Measurements from ENCODE around the gene CLDN12. TPM values are rescaled to one million over a fixed set of nuclear protein-coding genes. Genes with fewer than 3 reads are reported as not detected.
A peak's percentile ranks its signal among the peaks of the same experiment; 100 is the strongest.

Gene CLDN12
- total and polyA plus RNA-seq, 2 of the 13 experiments (the other 11 are each of a cell fraction or from before 2014, with no cell fraction given) = 44.1 to 114 TPM

DNA sequence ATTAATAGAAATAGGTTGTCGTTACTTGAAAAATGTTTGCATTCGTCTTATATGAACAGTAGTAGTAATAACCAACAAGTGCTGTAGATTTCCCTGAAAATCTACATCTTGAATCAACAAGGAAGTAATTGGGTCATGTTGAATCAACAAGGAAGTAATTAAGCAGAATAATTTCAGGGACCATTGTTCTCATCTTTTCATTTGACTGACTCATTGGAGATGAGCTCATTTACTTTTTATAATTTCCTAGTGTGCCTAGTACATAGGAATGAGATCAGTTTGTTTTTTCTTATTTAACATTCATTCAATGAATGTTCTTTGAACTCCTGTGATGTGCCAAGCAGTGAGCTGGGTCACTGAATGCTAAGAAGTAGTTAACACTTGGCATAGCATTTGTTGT lies 8.2 kb downstream of the CLDN12 start:
- in situ Hi-C loops (cut with HindIII; ENCODE audit: extremely low pct_ligation_motif_present, low pct_unique_long_range_greater_than_20kb) = loop anchor here (10.0 kb wide), 1 partner anchor 257 kb away; the partner anchor contains the start of gene STEAP1
- POLR2A ChIA-PET = no interaction called here
- TF ChIP-seq ZNF331 (CRISPR knock-in tag; IDR thresholded peaks at IDR 0.05) = no peak
- 0 out of 2 replicates have a peak, but pooled peaks have one; percentile 35 for TF ChIP-seq ELF3 (CRISPR knock-in tag; IDR thresholded peaks at IDR 0.05)
- TF ChIP-seq, protein P1, sequence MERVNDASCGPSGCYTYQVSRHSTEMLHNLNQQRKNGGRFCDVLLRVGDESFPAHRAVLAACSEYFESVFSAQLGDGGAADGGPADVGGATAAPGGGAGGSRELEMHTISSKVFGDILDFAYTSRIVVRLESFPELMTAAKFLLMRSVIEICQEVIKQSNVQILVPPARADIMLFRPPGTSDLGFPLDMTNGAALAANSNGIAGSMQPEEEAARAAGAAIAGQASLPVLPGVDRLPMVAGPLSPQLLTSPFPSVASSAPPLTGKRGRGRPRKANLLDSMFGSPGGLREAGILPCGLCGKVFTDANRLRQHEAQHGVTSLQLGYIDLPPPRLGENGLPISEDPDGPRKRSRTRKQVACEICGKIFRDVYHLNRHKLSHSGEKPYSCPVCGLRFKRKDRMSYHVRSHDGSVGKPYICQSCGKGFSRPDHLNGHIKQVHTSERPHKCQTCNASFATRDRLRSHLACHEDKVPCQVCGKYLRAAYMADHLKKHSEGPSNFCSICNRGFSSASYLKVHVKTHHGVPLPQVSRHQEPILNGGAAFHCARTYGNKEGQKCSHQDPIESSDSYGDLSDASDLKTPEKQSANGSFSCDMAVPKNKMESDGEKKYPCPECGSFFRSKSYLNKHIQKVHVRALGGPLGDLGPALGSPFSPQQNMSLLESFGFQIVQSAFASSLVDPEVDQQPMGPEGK (CRISPR knock-in tag; IDR thresholded peaks at IDR 0.05) = no peak
- no peak for TF ChIP-seq PHB2 (IDR thresholded peaks at IDR 0.05; ENCODE audit: partially characterized antibody)
- TF ChIP-seq EP300 (IDR thresholded peaks at IDR 0.05; ENCODE audit: low read depth in 2 of 2, low read length in 2 of 2) = peak in 1 of 2 experiments; percentile 23; a peak in 1 of 4 replicates
- TF ChIP-seq EP300 (CRISPR knock-in tag; IDR thresholded peaks at IDR 0.05; ENCODE audit: borderline replicate concordance) = no peak
- TF ChIP-seq ZBTB3 (CRISPR knock-in tag; IDR thresholded peaks at IDR 0.05; ENCODE audit: borderline replicate concordance, low read depth) = no peak
- TF ChIP-seq, protein P2, sequence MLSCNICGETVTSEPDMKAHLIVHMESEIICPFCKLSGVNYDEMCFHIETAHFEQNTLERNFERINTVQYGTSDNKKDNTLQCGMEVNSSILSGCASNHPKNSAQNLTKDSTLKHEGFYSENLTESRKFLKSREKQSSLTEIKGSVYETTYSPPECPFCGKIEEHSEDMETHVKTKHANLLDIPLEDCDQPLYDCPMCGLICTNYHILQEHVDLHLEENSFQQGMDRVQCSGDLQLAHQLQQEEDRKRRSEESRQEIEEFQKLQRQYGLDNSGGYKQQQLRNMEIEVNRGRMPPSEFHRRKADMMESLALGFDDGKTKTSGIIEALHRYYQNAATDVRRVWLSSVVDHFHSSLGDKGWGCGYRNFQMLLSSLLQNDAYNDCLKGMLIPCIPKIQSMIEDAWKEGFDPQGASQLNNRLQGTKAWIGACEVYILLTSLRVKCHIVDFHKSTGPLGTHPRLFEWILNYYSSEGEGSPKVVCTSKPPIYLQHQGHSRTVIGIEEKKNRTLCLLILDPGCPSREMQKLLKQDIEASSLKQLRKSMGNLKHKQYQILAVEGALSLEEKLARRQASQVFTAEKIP (CRISPR knock-in tag; IDR thresholded peaks at IDR 0.05; ENCODE audit: borderline replicate concordance) = no peak
- no peak for TF ChIP-seq ZNF891 (CRISPR knock-in tag; IDR thresholded peaks at IDR 0.05)
- Histone ChIP-seq H3K36me3 (replicated peaks in 1 of 2; ENCODE audit: control insufficient read depth in 1 of 2, insufficient read depth in 2 of 2, low read length in 2 of 2) (peaks cover 5 to 33% of the 10 kb centered on the region in 2 experiments; a peak in 4 of 5 replicates), H3K4me2 (ENCODE audit: low read depth, low read length) (no peak overlapping the region), H3K79me2 (ENCODE audit: insufficient read depth, low read length) (peaks cover 38% of the 10 kb centered on the region), H3K9ac (ENCODE audit: insufficient read depth, low read depth, low read length) (no peak overlapping the region), H3K27ac (ENCODE audit: extremely low read length, insufficient read depth, low read length) (no peak overlapping the region), H4K20me1 (ENCODE audit: insufficient read depth, low read length) (no peaks in the 10 kb centered on the region), H2AFZ (ENCODE audit: low read length) (no peak overlapping the region), H3K27me3 (ENCODE audit: control insufficient read depth in 1 of 2, insufficient read depth in 2 of 2, low read length in 2 of 2) (no peaks in the 10 kb centered on the region), H3K4me3 (replicated peaks in 1 of 3; ENCODE audit: insufficient read depth in 1 of 3, low read depth in 2 of 3, low read length in 3 of 3) (no peak overlapping the region), H3K4me1 (ENCODE audit: insufficient read depth, low read length) (peaks cover 61% of the 10 kb centered on the region), H3K9me3 (ENCODE audit: low read length) (no peaks in the 10 kb centered on the region)
- intact Hi-C loops (cut with micrococcal nuclease; ENCODE audit: unreplicated experiment) = loop anchor here (5.0 kb wide), 1 partner anchor 259 kb away; the partner anchor contains the start of gene STEAP1
- no TSS peak for BruUV-seq (replicated peaks)
- 98% methylated on average over 2 of the region's 2 CpGs for WGBS (ENCODE audit: low lambda C conversion rate)
- no peak for FAIRE-seq
- CTCF ChIA-PET (ENCODE audit: low intra/inter-chr PET ratio, low total read pairs) = no interaction called here
- DNase-seq (ENCODE audit: low spot score) = peak; percentile 9
- no peak for ATAC-seq

Data from HepG2 (cell line).